ENCODE data around the gene COX7A1.
"Not testable (repeated sequence)": the region's sequence is repeated elsewhere in the genome, so short reads cannot be mapped to it uniquely, and the experiment has no call there.

COX7A1 gene

GRCh38 chr19:36152352-36153091 is at the start of gene COX7A1:
Gene COX7A1, minus strand, starts transcription at chr19:36152447. Its CDS starts 40 bp downstream, at chr19:36152407.
- DNase-seq (ENCODE audit: low read depth in 2 of 2) = no peak

GRCh38 chr19:36201684-36202083 is 49.4 kb upstream of the COX7A1 start:
- DNase-seq (ENCODE audit: low read depth in 2 of 2) = no peak

DNA sequence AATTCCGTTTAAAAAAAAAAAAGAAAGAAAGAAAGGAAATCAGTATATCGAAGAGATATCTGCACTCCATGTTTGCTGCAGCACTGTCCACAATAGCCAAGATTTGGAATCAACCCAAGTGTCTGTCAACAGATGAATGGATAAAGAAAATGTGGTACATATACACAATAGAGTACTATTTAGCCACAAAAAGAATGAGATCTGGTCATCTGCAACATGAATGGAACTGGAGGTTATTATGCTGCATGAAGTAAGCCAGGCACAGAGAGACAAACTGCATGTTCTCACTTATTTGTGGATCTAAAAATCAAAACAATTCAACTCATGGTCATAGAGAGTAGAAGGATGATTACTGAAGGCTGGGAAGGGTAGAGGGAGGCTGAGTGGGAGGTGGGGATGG is 45.9 kb upstream of the COX7A1 start:
- DNase-seq (ENCODE audit: low read depth in 2 of 2) = no peak

DNA sequence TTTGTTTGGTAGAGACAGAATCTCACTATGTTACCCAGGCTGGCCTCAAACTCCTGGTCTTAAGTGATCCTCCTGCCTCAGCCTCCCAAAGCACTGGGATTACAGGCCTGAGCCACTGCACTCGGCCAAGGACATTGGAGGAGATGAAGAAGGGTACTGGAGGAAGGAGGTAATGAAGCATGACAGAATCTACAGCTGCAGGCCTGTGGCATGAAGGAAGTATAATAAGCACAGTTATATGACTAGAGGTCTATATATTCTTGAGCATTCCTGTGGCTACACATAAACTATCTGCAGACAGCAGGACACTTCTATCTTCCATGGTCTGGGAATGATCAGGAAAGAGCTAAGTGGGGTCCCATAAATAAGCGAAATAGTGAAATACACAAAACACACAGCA is 44.0 kb upstream of the COX7A1 start:
- no peak for DNase-seq (ENCODE audit: low read depth in 2 of 2)

DNA sequence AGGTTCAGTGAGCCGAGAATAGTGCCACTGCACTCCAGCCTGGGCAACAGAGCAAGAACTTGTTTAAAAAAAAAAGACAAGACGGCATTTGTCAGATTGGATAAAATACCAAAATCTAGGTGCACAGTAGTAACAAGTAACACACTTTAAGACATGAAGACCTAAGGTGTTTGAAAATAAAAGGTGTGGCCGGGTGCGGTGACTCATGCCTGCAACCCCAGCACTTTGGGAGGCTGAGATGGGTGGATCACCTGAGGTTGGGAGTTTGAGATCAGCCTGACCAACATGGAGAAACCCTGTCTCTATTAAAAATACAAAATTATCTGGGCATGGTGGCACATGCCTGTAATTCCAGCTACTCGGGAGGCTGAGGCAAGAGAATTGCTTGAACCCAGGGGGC is 34.5 kb upstream of the COX7A1 start:
- not testable (repeated sequence) for DNase-seq (ENCODE audit: low read depth in 2 of 2)

DNA sequence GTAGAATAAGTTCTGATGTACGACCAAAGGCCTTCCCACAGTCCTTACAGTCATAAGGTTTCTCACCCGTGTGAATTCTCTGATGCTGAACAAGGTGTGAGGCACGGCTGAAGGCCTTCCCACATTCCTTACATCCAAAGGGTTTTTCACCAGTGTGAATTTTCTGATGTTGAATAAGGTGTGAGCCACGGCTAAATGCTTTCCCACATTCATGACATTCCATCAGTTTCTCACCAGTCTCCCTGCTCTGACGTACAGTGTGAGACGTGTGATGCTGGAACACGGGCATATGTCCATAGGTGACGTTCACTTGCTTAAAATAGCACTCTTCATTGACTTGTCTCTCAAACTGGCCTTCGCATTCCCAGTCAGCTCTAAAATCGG is 31.0 kb upstream of the COX7A1 start:
- no peak for DNase-seq (ENCODE audit: low read depth in 2 of 2)

GRCh38 chr19:36182612-36183244 is 30.5 kb upstream of the COX7A1 start:
- no peak for DNase-seq (ENCODE audit: low read depth in 2 of 2)

DNA sequence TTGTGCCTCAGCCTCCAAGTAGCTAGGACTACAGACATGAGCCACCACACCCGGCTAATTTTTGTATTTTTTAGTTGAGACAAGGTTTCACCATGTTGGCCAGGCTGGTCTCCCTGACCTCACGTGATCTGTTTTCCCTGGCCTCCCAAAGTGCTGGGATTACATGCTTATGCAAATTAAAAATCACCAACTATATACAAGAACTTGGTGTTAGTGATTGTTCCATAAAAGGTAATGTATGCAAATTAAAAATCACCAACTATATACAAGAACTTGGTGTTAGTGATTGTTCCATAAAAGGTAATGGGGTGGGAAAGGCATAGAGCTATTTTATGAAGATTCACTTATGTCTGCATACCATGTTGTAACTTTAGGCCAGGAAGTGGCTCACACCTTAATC is 26.8 kb upstream of the COX7A1 start:
- DNase-seq (ENCODE audit: low read depth in 2 of 2) = not testable (repeated sequence)

- DNase-seq (ENCODE audit: low read depth in 2 of 2) = not testable (repeated sequence)
Measured at GRCh38 chr19:36173846-36174245, 21.6 kb upstream of the COX7A1 start.

GRCh38 chr19:36172852-36173251 is 20.6 kb upstream of the COX7A1 start:
- DNase-seq (ENCODE audit: low read depth in 2 of 2) = no peak

DNA sequence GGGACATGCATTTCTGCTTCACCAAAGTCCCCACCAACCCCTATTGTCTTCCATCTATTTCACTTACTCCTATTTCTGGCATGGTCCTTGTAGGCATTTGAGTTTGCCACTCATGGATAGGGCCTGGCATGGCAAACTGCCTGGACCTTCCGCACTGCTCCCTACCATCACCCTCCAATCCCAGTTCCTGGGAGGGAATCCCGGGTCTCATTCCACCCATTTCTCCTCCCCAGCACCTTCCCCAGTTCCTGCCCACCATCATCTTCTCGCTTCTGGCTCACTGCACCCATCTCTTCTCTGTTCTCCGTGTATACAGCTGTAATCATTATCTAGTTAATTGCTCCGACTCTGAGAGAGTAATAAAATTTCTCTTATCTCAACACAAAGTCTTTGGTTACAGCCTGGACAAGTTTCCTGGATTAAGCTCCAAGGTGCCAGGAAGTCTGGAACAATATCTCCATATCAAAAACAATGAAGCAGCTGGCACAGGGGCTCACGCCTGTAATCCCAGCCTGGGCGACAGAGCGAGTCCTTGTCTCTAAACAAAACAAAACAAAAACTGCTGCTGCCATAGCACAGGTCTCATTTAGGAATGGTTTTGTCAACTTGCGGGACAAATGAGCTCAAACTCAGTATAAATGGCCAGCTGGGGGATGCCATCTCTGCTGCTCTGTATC is 17.0 kb upstream of the COX7A1 start:
- no peak for DNase-seq (ENCODE audit: low read depth in 2 of 2)

GRCh38 chr19:36163813-36164212 is 11.6 kb upstream of the COX7A1 start:
- DNase-seq (ENCODE audit: low read depth in 2 of 2) = no peak

DNA sequence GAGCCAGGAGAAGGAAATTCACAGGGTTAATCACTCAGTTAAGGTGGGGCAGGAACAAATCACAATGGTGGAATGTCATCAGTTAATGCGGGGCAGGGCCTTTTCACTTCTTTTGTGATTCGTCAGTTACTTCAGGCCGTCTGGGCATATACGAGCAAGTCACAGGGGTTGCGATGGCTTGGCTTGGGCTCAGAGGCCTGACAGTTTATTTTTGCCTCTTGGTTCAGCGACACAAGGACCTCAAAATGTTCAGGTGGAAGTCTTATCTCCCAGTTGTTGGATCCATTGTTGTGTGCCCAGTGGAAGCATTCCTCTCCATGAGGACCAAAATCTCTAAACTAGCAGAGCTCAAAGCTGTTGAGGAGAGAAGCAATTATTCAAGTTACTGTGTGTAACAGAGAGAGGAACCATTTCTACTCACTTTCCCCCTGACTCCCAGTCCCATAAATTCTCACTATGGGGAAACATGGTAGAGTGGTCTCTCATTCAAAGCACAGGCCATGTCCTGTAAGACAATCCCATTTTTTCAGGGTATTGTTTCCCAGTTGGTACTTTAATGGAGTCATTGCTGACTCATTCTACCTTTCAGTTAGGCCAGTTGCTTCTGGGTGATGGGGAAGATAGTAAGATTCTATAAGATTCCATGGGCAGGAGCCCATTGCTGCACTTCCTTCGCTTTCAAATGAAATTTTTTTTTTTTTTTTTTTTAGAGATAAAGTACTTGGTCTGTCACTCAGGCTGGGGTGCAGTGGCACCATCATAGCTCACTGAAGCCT is 8.8 kb upstream of the COX7A1 start:
- DNase-seq (ENCODE audit: low read depth in 2 of 2) = no peak

GRCh38 chr19:36153126-36153525 is 879 bp upstream of the COX7A1 start:
- DNase-seq (ENCODE audit: low read depth in 2 of 2) = no peak

DNA sequence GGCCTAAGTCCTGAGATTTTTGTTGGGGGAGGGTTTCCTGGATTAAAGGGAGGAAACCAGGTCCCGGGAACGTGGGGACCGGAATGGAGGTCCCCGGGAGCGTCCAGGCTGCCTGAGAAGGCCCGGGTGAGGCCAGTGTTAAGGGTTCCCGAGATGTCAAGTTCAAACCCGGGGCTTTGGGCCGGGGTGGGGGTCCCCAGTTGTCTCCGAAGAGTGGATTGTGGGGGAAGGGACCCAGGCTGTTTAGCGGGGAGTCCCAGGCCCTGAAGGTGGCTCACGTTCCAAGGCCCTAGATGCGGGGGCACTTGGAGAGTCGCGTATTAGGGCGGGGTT is 262 bp downstream of the COX7A1 start:
- DNase-seq (ENCODE audit: low read depth in 2 of 2) = no peak

GRCh38 chr19:36151144-36152018 is 866 bp downstream of the COX7A1 start:
- DNase-seq (ENCODE audit: low read depth in 2 of 2) = no peak

- no peak for DNase-seq (ENCODE audit: low read depth in 2 of 2)
Measured at GRCh38 chr19:36150586-36150985, 1.7 kb downstream of the COX7A1 start.

- DNase-seq (ENCODE audit: low read depth in 2 of 2) = no peak
Measured at GRCh38 chr19:36149673-36150406, 2.4 kb downstream of the COX7A1 start.

DNA sequence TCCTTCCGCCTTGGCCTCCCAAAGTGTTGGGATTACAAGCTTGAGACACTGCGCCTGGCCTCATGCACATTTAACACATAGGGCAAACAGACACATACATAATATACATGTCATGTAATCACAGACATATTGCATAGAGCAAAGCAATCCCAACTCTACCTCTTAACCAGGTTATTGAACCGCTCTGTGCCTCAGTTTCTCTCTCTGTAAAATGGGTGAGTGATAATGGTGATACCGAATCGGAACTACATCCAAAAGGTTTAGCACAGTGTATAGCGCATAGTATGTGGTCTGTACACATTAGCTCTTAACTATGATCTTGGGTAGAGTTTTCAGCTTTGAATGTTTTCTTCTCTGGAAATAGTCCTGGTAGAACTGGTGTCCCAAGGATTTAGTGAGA is 7.6 kb downstream of the COX7A1 start:
- DNase-seq (ENCODE audit: low read depth in 2 of 2) = no peak

DNA sequence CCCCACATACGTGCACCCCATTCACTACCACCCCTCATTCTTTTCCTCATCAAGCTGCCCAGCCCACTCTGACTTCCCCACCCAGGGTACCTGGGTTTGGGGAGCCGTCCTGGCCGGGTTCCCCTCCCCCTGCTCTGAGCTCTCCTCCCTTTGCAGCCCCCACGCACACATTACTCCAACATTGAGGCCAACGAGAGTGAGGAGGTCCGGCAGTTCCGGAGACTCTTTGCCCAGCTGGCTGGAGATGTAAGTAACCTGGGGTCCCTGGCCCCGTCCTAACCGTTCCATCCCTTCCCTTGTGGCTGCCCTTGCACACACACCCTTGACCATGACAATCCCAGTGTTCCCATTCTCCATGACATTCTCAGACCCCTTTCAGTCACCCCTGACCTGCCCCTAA is 9.8 kb downstream of the COX7A1 start:
- DNase-seq (ENCODE audit: low read depth in 2 of 2) = no peak

- no peak for DNase-seq (ENCODE audit: low read depth in 2 of 2)
Measured at GRCh38 chr19:36142046-36142445, 10.2 kb downstream of the COX7A1 start.
